ENCODE results near the gene RAD51B.
"Not testable (repeated sequence)": the region's sequence is repeated elsewhere in the genome, so short reads cannot be mapped to it uniquely, and the experiment has no call there.

RAD51B gene

DNA sequence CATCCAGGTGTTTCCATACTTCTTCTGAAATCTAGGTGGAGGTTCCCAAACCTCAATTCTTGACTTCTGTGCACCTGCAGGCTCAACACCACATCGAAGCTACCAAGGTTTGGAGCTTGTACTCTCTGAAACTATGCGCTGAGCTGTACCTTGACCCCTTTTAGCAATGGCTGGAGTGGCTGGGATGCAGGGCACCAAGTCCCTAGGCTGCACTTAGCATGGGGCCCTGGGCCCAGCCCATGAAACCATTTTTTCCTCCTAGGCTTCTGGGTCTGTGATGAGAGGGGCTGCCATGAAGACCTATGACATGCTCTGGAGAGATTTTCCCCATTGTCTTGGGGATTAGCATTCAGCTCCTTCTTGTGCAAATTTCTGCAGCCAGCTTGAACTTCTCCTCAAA is 148.4 kb downstream of the RAD51B start:
- DNase-seq (ENCODE audit: low read depth, low spot score); H3K4me3 ChIP-seq (ENCODE audit: low read length): not testable (repeated sequence)

DNA sequence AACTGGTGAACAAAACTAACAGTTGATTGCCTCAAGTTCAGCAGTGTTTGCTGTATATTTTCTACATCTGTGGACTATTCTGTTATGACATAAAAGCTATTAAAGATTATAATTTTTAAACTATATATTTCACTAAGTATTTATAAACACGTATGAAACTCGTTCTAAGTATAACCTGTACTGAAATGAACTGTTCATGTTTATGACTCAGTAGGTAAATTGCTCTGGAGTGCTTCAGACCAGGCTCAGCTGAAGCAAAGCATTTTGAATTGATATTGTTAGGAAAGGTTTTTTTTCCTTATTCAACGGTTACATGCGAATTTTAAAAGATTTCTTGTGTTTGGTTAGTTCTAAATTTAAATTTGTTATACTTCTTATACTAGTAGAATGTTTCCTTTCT is 151.3 kb downstream of the RAD51B start:
- no peak overlapping the region for H3K4me3 ChIP-seq (ENCODE audit: low read length)
- no peak for DNase-seq (ENCODE audit: low read depth, low spot score)

DNA sequence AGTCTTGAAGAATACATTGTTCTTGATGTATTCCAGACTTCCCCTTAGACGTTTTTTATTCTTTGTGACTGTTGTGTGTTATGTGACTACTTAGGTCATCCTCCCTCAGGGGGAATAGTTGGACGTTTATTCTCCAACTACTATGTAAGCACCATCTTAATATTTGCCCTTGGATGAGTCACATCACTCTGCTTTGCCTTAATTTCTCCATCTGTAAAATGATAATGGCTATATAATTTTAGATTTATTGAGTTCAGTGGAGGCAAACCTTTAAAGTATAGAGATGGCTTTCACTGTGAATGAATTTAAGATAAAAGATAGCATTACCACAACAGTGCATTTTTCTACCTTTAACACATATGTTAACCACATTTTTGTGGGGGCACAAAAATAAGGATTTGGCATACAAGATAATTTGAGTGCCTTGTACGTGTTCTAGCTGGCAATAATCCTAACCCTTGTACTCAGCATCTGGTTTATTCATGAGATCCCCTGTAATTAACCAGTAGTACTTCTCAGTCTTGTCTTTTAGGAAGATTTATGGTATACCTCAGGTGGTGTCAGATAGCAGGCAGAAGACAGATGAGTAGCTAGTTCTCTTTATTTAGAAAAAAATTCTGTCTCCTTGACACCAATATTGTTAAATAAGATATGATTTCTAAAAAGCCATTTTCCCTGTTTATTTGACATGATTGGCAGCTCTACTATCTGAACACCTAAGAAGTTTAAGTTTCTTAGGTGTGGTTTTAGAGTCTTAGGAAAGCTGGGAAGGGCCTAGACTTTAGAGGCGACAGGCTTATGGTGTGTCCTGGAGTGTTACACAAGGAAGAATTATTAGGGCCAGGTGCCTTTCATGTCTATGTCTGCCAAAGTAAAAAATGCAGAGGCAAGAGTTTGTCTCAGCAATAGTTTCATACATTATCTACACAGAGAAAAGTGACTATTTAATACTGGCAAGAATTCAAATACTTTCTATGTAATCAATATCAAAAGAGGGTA is 152.3 kb downstream of the RAD51B start:
- peak; percentile 14 for DNase-seq (ENCODE audit: low read depth, low spot score)
- no peak overlapping the region for H3K4me3 ChIP-seq (ENCODE audit: low read length)

DNA sequence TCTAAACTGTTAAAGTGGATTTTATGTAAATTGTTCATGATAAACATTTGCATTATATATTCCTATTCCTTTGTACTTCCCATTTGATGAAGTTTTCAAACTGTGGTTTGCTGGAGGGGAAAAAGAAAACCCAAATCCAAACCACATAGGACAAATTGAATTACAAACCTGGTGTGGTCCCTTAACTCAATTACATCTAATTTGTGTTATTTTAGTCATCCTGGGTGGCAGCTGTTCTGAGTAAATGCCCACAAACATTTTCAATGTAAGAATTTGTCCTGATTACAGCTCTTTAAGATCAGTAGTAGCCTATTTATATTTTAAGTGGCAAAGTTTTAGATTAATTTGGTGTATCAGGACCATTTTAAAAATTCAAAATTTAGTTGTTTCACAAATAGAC is 153.9 kb downstream of the RAD51B start:
- no peak overlapping the region for H3K4me3 ChIP-seq (ENCODE audit: low read length)
- no peak for DNase-seq (ENCODE audit: low read depth, low spot score)

DNA sequence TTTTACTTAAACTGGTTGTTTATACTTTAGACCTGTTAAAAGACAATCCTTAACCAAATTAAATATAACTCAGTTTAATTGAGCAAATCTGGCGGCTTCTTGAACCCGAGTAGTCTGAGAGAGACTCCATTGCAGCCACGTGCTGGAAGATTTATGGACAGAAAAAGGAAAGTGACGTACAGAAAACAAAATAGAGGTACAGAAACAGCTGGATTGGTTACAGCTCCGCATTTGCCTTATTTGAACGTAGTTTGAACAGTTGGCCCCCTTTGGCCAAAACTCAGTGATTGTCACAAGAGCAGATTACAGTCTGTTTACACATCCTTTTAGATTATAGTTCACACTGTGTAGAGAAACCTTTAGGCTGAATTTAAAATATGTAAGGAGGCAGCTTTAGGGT is 155.9 kb downstream of the RAD51B start:
- no peak for DNase-seq (ENCODE audit: low read depth, low spot score)
- no peak overlapping the region for H3K4me3 ChIP-seq (ENCODE audit: low read length)

DNA sequence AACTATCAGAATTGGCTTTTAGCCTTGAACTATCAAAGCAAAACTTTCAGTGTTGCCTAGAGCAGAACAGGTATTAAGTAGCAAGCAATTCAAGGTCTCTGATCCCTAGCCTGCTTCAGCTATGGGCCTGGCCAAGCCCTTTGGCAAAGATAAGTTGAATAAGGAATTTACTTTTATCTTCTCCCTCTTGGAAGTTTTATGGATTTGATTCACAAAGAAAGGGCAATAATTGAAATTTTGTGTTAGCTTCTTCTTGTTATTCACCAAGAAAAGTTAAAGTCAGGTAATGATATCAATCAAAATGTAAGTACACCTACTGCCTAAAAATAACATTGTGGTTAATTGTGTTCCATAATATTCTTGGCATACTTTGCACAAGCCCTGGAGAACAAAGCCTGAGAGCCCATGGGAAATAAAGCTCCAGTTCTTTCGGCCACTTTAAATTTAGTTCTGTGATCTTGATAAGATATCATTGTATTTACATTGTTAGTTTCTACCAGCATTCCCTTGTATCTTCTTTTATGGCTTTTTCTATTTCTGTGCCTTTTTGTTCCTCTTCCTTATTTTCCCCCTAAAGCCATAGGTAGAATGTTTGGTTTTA is 158.0 kb downstream of the RAD51B start:
- no peak overlapping the region for H3K4me3 ChIP-seq (ENCODE audit: low read length)

DNA sequence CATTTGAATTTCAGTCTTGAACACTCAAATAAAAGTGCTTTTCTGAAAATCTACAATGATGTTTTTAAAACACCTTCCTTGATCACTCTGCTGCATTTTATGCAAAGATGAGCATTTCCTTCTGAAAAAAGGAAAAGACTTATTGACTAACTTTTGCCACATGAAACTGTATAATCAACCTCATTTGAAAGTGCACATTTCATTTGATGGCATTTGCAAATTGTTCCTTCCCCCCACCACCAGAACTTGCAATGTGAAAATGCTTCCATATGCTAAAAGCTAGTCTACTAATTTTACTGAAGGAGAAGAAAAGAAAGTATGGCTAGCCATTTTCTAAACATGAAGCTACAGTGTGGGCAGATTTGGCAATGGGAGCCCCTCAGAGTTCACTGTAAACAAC is 159.2 kb downstream of the RAD51B start:
- DNase-seq (ENCODE audit: low read depth, low spot score): no peak
- no peak overlapping the region for H3K4me3 ChIP-seq (ENCODE audit: low read length)

More for the DNA sequence above, 158.0 kb downstream of the RAD51B start:
- DNase-seq (ENCODE audit: low read depth, low spot score): no peak

DNA sequence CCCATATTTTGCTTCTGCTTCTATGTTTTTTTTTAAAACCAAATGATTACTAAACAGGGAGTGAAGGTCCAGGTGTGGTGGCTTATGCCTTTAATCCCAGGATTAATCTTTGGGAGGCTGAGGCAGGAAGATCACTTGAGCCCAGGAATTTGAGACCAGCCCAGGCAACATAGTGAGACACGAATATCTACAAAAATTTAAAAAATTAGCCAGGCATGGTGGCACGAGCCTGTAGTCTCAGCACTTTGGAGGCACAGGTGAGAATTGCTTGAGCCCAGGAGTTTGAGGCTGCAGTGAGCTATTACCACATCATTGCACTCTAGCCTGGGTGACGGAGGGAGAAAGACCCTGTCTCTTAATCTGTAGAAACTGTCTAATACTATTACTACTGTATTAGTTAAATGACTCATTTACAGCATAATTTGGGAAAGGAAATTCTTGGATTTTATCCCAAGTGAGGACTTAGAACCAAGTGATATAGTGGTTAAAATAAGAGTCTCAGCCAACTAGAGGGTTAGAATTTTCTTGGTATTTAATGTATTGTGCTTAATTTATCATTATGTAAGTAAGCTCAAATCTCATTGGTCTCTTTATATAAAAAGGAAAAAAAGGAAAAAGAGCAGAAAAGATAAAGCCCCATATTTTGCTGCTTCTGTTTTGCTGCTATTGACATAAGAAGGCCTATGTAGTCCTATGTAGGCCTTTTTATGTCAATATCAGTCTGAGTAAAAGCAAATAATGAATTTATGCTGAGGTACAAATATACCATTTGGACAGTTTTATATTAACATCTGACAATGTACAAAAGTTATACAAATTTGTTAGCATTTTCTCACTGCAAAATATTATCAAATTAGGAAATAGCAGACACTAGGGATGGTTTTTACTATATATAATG is 163.4 kb downstream of the RAD51B start:
- no peak for DNase-seq (ENCODE audit: low read depth, low spot score)
- no peak overlapping the region for H3K4me3 ChIP-seq (ENCODE audit: low read length)

DNA sequence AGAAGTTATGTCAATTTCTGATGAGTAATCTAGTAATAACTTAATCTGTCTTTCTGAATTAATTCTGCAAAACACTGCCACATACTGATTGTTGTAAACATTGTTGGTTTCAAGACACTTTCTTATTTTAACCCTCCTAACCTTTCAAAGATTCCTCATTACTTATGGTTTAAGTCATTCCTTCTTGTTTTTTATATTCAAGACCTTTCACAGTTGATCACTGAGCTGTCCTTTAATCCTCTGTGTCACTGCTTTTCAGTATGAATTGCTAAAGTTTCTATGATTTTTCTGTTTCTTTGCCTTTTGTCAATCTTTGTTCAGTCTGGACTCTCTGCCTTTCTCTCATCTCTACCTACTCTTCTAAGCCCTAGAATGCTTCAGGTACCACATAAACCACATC is 164.7 kb downstream of the RAD51B start:
- no peak overlapping the region for H3K4me3 ChIP-seq (ENCODE audit: low read length)
- no peak for DNase-seq (ENCODE audit: low read depth, low spot score)

DNA sequence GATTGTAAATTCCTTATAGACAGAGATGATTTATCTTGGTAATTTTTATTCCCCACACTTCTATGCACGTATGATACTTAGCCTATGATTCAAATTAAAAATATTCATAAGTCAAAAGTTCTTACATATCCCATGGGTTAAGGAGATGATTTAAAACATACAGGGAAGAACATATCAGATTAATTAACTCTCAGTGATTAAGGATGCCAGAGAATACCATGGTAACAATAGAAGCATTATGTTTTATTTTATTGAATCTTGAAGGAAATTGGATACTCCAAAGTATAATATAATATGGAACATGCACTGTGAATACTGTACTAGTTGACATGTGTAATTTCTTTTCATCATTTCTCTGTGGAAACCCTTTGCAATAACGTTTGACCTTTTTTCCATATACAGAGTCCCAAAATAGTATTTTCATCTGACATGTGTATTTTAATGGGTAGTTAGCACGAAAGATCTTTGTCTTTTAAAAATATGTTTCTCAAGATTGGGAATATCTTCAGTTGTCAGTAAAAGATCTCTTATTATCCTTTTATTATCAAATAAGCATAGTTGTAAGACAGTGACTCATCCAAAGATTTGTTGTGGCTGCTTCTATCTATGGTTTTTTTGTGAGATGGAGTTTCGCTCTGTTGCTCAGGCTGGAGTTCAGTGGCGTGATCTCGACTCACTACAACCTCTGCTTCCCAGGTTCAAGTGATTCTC is 166.7 kb downstream of the RAD51B start:
- H3K4me3 ChIP-seq (ENCODE audit: low read length): no peak overlapping the region
- no peak for DNase-seq (ENCODE audit: low read depth, low spot score)

DNA sequence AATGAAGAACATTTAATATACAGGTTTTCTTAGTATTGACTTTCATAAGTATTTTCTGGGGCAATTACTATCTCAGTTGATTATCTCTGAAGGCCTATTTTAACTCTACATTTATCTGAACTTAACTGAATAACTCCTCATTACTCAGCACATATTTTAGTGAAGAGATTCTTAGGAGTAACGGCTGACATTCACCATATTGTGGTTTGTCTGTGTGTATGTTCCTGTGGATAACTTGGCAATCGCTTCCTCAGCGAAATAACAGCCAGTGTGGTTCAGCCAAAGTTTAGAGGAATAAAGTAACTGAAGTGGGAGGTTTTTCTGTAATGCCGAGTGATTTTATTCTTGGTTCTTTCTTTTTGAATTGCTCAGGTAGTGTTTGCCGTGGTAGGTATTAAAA is 168.0 kb downstream of the RAD51B start:
- DNase-seq (ENCODE audit: low read depth, low spot score): no peak
- H3K4me3 ChIP-seq (ENCODE audit: low read length): no peak overlapping the region

DNA sequence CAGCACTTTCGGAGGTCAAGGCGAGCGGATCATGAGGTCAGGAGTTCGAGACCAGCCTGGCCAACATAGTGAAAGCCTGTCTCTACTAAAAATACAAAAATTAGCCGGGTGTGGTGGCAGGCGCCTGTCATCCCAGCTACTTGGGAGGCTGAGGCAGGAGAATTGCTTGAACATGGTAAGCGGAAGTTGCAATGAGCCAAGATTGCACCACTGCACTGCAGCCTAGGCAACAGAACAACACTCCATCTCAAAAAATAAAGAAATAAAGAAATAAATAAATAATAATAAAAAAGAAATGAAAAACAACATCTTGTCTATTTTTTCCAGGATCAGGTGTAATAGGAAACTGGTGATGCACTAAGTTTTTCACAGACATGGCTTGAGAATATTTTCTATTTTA is 168.6 kb downstream of the RAD51B start:
- DNase-seq (ENCODE audit: low read depth, low spot score); H3K4me3 ChIP-seq (ENCODE audit: low read length): not testable (repeated sequence)

DNA sequence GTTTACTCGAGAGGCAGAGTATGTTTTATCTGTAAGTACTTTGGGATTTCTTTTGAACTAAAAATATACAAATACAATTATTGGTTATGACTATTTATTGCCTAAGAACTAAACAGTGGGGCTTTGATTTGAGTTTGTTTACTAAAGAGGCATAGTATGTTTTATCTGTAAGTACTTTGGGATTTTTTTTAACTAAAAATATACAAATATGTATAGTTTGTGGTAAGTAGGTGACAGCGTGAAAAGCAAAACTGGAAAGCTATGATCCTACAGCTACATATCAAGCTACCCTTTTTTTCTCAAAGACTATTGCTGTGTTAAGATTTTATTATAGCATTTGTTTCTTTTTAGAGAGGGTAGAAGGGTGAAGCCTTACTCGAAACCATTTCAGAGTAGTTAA is 171.0 kb downstream of the RAD51B start:
- DNase-seq (ENCODE audit: low read depth, low spot score): no peak
- no peak overlapping the region for H3K4me3 ChIP-seq (ENCODE audit: low read length)

DNA sequence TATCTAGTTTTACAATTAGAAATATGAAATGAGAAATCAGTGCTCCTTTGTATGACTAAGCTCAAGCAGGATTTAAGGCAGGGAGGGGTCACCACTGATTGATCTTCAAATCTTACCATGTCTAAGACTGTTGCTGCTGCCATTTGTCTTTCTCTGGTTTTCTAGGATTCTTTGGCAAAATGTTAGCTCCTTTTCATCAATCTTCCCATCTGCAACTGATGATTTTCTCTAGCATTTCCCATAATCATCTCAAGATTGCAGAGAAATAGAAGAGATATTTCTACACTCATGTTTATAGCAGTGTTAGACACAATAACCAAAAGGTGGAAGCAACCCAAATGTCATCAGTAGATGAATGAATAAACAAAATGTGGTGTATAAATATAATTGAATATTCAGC is 175.0 kb downstream of the RAD51B start:
- no peak overlapping the region for H3K4me3 ChIP-seq (ENCODE audit: low read length)
- no peak for DNase-seq (ENCODE audit: low read depth, low spot score)

DNA sequence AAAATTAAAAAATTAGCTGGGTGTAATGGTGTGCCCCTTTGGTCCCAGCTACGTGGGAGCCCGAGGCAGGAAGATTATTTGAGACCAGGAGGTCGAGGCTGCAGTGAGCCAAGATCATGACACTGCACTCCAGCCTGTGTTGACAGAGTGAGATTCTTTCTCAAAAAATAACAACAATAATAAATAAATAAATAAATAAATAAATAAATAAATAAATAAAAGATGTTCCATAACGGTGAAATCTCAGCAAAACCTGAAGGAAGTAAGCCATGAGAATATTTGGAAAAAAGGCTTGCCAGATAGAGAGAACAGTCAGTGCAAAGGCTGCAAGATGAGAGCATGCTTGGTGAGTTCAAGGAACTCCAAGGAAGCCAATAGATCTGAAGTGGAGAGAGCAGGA is 176.7 kb downstream of the RAD51B start:
- DNase-seq (ENCODE audit: low read depth, low spot score): no peak
- H3K4me3 ChIP-seq (ENCODE audit: low read length): no peak overlapping the region

DNA sequence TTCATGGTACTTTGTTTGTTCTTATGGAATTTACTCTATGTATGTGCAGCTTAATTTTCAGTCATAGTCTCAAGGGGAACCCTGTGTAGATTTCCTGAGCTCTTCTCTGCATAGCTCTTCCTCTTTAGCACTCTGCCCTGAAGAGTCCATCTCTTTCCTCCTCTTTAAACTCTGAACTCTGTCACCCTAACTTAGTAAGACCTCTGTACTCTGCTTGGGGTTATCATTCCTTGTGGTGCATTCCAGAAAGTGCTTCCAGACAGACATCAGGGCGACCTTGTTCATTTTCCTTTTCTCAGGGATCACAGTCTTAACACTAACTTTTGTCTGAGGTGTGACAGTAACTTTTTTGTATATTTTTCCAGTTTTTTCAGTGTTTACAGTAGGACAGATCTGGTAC is 179.3 kb downstream of the RAD51B start:
- DNase-seq (ENCODE audit: low read depth, low spot score): no peak
- H3K4me3 ChIP-seq (ENCODE audit: low read length): no peak overlapping the region

DNA sequence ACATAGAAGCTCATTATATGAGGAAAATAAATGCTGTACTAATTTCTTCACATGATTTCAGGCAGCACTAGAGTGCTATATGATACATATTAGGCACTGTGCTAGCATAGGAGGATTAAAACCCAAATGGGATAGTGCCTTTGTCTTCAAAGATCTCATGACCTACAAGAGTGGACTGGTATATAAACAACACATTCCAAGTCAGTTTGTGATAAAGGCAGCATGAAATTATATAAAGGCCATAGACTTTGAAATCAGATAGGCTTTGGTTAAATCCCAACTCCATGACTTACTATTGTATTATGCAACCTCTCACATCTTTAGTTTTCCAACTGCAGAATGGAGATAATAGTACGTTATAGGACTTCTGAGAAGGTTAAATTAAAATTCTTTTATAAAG is 179.7 kb downstream of the RAD51B start:
- no peak overlapping the region for H3K4me3 ChIP-seq (ENCODE audit: low read length)
- no peak for DNase-seq (ENCODE audit: low read depth, low spot score)

DNA sequence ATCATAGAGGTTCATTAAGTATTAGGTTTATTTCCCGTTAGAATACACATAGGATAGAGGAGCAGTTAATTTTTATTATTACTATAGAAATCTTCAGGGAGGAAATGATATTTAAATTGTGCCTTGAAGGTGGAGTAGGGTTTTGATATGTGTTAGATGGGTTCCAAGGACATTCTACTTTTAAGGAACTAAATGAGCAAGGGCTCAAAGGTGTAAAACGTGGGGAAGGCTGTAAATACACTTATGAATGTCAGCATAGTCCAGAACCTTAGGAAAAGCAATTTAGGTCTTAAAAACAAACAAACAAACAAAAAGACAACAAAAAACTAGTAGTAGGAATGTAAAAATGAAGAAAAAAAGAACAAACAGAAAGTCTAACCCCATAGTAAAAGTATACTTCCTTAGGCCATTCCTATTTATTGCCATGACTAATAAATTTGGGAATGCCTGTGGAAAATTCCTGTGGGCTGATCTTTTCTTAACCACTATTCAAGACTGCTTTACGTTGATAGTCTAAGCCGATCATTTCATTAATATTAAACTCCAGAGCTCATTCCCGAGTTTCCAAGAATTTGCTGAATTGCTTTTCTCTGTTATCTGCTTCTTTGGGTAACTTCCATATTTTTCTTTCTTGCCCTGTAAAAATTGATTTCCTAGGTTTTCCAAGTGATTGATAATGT is 180.3 kb downstream of the RAD51B start:
- H3K4me3 ChIP-seq (ENCODE audit: low read length): no peak overlapping the region
- DNase-seq (ENCODE audit: low read depth, low spot score): no peak

DNA sequence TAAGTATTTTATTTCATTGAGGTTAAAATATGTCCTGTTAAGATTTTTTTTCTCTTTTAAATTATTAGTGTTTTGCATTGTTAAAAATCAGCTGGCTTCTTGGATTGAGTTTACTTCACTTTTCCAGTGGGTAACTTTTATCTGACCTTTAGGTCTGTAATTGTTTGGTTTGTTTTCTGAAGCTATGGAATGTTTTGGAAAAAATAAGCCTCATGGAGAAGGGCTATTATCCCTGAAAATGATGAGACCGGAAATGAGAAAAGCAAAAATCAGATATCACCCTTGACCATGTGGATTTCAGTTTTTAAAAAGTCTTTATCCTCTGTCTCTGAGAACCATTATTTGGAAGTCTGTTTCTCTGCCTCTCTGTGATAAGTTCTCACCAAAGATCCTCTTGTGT is 180.9 kb downstream of the RAD51B start:
- no peak overlapping the region for H3K4me3 ChIP-seq (ENCODE audit: low read length)
- DNase-seq (ENCODE audit: low read depth, low spot score): no peak

Measured in Jurkat, Clone E6-1 (cell line).